Measurements from ENCODE around the gene CTSD. TPM values are rescaled to one million over a fixed set of nuclear protein-coding genes. Genes with fewer than 3 reads are reported as not detected.

The CTSD gene
- polyA plus RNA-seq, 2 of the 4 experiments (the other 2 are of a cell fraction): 74.0 to 310 TPM

- no peaks in the 10 kb centered on the region for H3K9me3 ChIP-seq
- ATAC-seq (no peak), DNase-seq (ENCODE audit: low read depth in 1 of 2, low spot score in 1 of 2) (no peak), FAIRE-seq (no peak)
- H3K4me3 ChIP-seq: no peak overlapping the region
- TF ChIP-seq RARB (CRISPR knock-in tag; IDR thresholded peaks at IDR 0.05) (no peak), HES2 (IDR thresholded peaks at IDR 0.05) (no peak), CBX2 (IDR thresholded peaks at IDR 0.05; ENCODE audit: borderline replicate concordance, low read depth) (no peak), CHD4 (IDR thresholded peaks at IDR 0.05; ENCODE audit: borderline replicate concordance) (no peak), ZNF302 (CRISPR knock-in tag; IDR thresholded peaks at IDR 0.05) (no peak), TP53 (CRISPR knock-in tag; IDR thresholded peaks at IDR 0.05) (no peak), HEYL (CRISPR knock-in tag; IDR thresholded peaks at IDR 0.05) (no peak), EHMT2 (IDR thresholded peaks at IDR 0.05; ENCODE audit: low read depth) (no peak), POLR2A (IDR thresholded peaks at IDR 0.05; ENCODE audit: low read length) (no peak), SMC3 (IDR thresholded peaks at IDR 0.05) (no peak), ATOH8 (CRISPR knock-in tag; IDR thresholded peaks at IDR 0.05; ENCODE audit: low read depth) (no peak), USF2 (IDR thresholded peaks at IDR 0.05) (no peak), RNF2 (IDR thresholded peaks at IDR 0.05; ENCODE audit: borderline replicate concordance, low read depth) (no peak), ESRRA (IDR thresholded peaks at IDR 0.05; ENCODE audit: borderline replicate concordance, low read length) (no peak)
- POLR2A ChIA-PET: no interaction called here
- H3K4me2 ChIP-seq: no peak overlapping the region
- no peak overlapping the region for H3K27ac ChIP-seq
- no peaks in the 10 kb centered on the region for H3K4me1 ChIP-seq
- WGBS (ENCODE audit: missing lambda C conversion rate): 53% methylated on average over 11 of the region's 11 CpGs
- CTCF ChIA-PET: interaction anchor here (0.7 to 1.1 kb wide), 5 partner anchors 13 to 103 kb away, joined by 3 to 5 read pairs (median 4); no protein-coding TSS in a partner anchor
Measured at GRCh38 chr11:1730059-1730629, 33.6 kb downstream of the CTSD start.

- ATAC-seq (no peak), DNase-seq (ENCODE audit: low read depth in 1 of 2, low spot score in 1 of 2) (no peak), FAIRE-seq (no peak)
- H3K4me1 ChIP-seq: no peaks in the 10 kb centered on the region
- 43% methylated on average over 9 of the region's 9 CpGs for WGBS (ENCODE audit: missing lambda C conversion rate)
- POLR2A ChIA-PET: no interaction called here
- H3K4me2 ChIP-seq: no peak overlapping the region
- CTCF ChIA-PET: interaction anchor here (0.7 to 0.9 kb wide), 3 partner anchors 23 to 103 kb away, joined by 3 to 5 read pairs (median 4); no protein-coding TSS in a partner anchor
- no peak overlapping the region for H3K4me3 ChIP-seq
- TF ChIP-seq RARB (CRISPR knock-in tag; IDR thresholded peaks at IDR 0.05) (no peak), MAFK (IDR thresholded peaks at IDR 0.05; ENCODE audit: partially characterized antibody) (peak; percentile 22)
- H3K27ac ChIP-seq: no peak overlapping the region
- H3K9me3 ChIP-seq: no peaks in the 10 kb centered on the region
Measured at GRCh38 chr11:1729692-1730011, 34.1 kb downstream of the CTSD start.

- POLR2A ChIA-PET: no interaction called here
- DNase-seq (ENCODE audit: low read depth in 1 of 2, low spot score in 1 of 2) (no peak), FAIRE-seq (no peak), ATAC-seq (no peak)
- Histone ChIP-seq H3K4me3 (no peak overlapping the region), H3K4me1 (no peaks in the 10 kb centered on the region), H3K27ac (no peak overlapping the region), H3K4me2 (no peak overlapping the region), H3K9me3 (no peaks in the 10 kb centered on the region)
- TF ChIP-seq BHLHE40 (IDR thresholded peaks at IDR 0.05; ENCODE audit: low read depth, low read length) (no peak), HES2 (IDR thresholded peaks at IDR 0.05) (no peak), HMGXB4 (CRISPR knock-in tag; IDR thresholded peaks at IDR 0.05; ENCODE audit: borderline replicate concordance) (no peak), REST (IDR thresholded peaks at IDR 0.05) (no peak), FOSB (CRISPR knock-in tag; IDR thresholded peaks at IDR 0.05) (no peak), RCOR1 (IDR thresholded peaks at IDR 0.05; ENCODE audit: low read depth, low read length) (no peak), ELK1 (IDR thresholded peaks at IDR 0.05; ENCODE audit: low read depth, low read length) (no peak), ZC3H11A (IDR thresholded peaks at IDR 0.05) (no peak), RNF2 (IDR thresholded peaks at IDR 0.05; ENCODE audit: borderline replicate concordance, low read depth) (no peak), NR3C1 (IDR thresholded peaks at IDR 0.05) (no peak)
- WGBS (ENCODE audit: missing lambda C conversion rate): 78% methylated on average over 24 of the region's 25 CpGs
- CTCF ChIA-PET: interaction anchor here (0.7 to 0.9 kb wide), 3 partner anchors 22 to 104 kb away, joined by 3 to 5 read pairs (median 4); no protein-coding TSS in a partner anchor
Measured at GRCh38 chr11:1728931-1729691, 34.6 kb downstream of the CTSD start.

All from A549 (cell line).